HepG2 (cell line): ENCODE results near the gene PRSS1. TPM values are rescaled to one million over a fixed set of nuclear protein-coding genes. Genes with fewer than 3 reads are reported as not detected.

Experiments
- ATAC-seq: fragments of 200-7000 bp; cut with Tn5 transposase; 3 replicates; pipeline ENCODE4 v1.9.1; 2020; ENCODE audit warnings: mild to moderate bottlenecking, moderate library complexity
- BruUV-seq: library from RNA; stranded (reverse); fragments of 400-500 nt; replicated peaks from 2 replicates; lab custom pipeline; 2021; lab: Mats Ljungman, UMichigan
- CTCF ChIA-PET: fragments of 300-600 bp; formaldehyde crosslinking; extraction: SDS; loops from one replicate; lab custom pipeline; 2021; ENCODE audit warnings: low total read pairs, inconsistent platforms, low intra/inter-chr PET ratio; lab: Yijun Ruan, JAX
- POLR2A ChIA-PET: fragments of 350-600 bp; sonication (Branson Sonifier 250); formaldehyde crosslinking; loops from one replicate; lab custom pipeline; 2020; ENCODE audit warnings: antibody characterized with exemption, inconsistent platforms; lab: Yijun Ruan, JAX
- DNase-seq: peaks from one replicate; pipeline ENCODE4 v3.0.0-alpha.2; 2015; ENCODE audit warnings: low spot score
- FAIRE-seq: peaks from 3 replicates; lab custom pipeline; 2011; peaks lifted over from hg19 to GRCh38; lab: Jason Lieb, UNC
- H2AFZ ChIP-seq: one replicate; pipeline ENCODE4 v1.6.1; 2011; ENCODE audit warnings: low read length, inconsistent platforms
- H3K27ac ChIP-seq: fragments of 300-600 bp; 3 replicates; pipeline ENCODE4 v1.8.0; 2011; ENCODE audit warnings: mixed run types, mild to moderate bottlenecking, mixed read lengths, low read length, inconsistent platforms; ENCODE audit not compliant: insufficient read depth; ENCODE audit errors: extremely low read length
- H3K27me3 ChIP-seq, 2 experiments: fragments of 200-600 bp in 1 of 2; 2 replicates in 1 of 2; 3 replicates in 1 of 2; pipeline versions ENCODE4 v1.6.0 to v1.8.0; 2011; ENCODE audit warnings: low read length in 2 of 2, mild to moderate bottlenecking in 2 of 2, moderate library complexity in 2 of 2, inconsistent platforms in 1 of 2; ENCODE audit not compliant: insufficient read depth in 2 of 2, control insufficient read depth in 1 of 2
- H3K36me3 ChIP-seq, 2 experiments: fragments of 200-600 bp in 1 of 2; replicated peaks in 1 of 2; 2 replicates in 1 of 2; 3 replicates in 1 of 2; pipeline versions ENCODE4 v1.5.1 to v1.8.0; 2011; ENCODE audit warnings: low read length in 2 of 2, inconsistent platforms in 1 of 2; ENCODE audit not compliant: insufficient read depth in 2 of 2, control insufficient read depth in 1 of 2
- H3K4me1 ChIP-seq: 2 replicates; pipeline ENCODE4 v1.5.1; 2012; ENCODE audit warnings: low read length, inconsistent platforms; ENCODE audit not compliant: insufficient read depth
- H3K4me2 ChIP-seq: 2 replicates; pipeline ENCODE4 v1.6.0; 2011; ENCODE audit warnings: low read depth, low read length, inconsistent platforms
- H3K4me3 ChIP-seq, 3 experiments: fragments of 200-600 bp in 1 of 3; sonication (generic), shearing (Covaris generic) in 1 of 3; replicated peaks in 1 of 3; 2 replicates each; pipeline ENCODE4 v1.5.1; 2011 to 2016; ENCODE audit warnings: low read length in 3 of 3, inconsistent platforms in 2 of 3, low read depth in 2 of 3, mild to moderate bottlenecking in 2 of 3, control low read depth in 1 of 3, mixed read lengths in 1 of 3; ENCODE audit not compliant: insufficient read depth in 1 of 3
- H3K79me2 ChIP-seq: one replicate; pipeline ENCODE4 v1.6.1; 2011; ENCODE audit warnings: low read length, inconsistent platforms; ENCODE audit not compliant: insufficient read depth
- H3K9ac ChIP-seq: 2 replicates; pipeline ENCODE4 v1.6.0; 2011; ENCODE audit warnings: mild to moderate bottlenecking, low read depth, low read length, inconsistent platforms; ENCODE audit not compliant: insufficient read depth
- H3K9me3 ChIP-seq: 2 replicates; pipeline ENCODE4 v1.5.1; 2012; ENCODE audit warnings: mild to moderate bottlenecking, low read length
- H4K20me1 ChIP-seq: 2 replicates; pipeline ENCODE4 v1.6.0; 2011; ENCODE audit warnings: inconsistent platforms, mild to moderate bottlenecking, low read length, moderate library complexity; ENCODE audit not compliant: insufficient read depth
- CTCF ChIP-seq: sonication (generic); formaldehyde crosslinking; IDR thresholded peaks from 2 replicates; pipeline ENCODE4 v1.5.0; 2020; ENCODE audit warnings: mild to moderate bottlenecking, missing genetic modification reagents, moderate library complexity
- EP300 ChIP-seq, 3 experiments: sonication (generic) in 1 of 3; formaldehyde crosslinking in 1 of 3; IDR thresholded peaks; 2 replicates each; pipeline versions ENCODE4 v1.5.1 to v1.6.1; 2011 to 2020; ENCODE audit warnings: low read depth in 2 of 3, low read length in 2 of 3, borderline replicate concordance in 1 of 3, improper control_type of control experiment in 1 of 3, mild to moderate bottlenecking in 1 of 3, missing genetic modification reagents in 1 of 3, moderate library complexity in 1 of 3
- GATA4 ChIP-seq: sonication (generic); IDR thresholded peaks from 2 replicates; pipeline ENCODE4 v1.6.1; 2016; ENCODE audit warnings: antibody characterized with exemption, low read depth, borderline replicate concordance
- HNF1A ChIP-seq, 2 experiments: sonication (generic) in 1 of 2; formaldehyde crosslinking in 1 of 2; IDR thresholded peaks; 2 replicates each; pipeline versions ENCODE4 v1.4.0 to v1.6.1; 2016 to 2020; ENCODE audit warnings: borderline replicate concordance in 1 of 2, low read depth in 1 of 2, mild to moderate bottlenecking in 1 of 2, missing genetic modification reagents in 1 of 2
- IKZF5 ChIP-seq: IDR thresholded peaks from 2 replicates; pipeline ENCODE4 v1.6.1; 2018; ENCODE audit warnings: missing genetic modification reagents, mild to moderate bottlenecking, missing compliant biosample characterization
- MAZ ChIP-seq, 2 experiments: sonication (generic) in 1 of 2; formaldehyde crosslinking in 1 of 2; IDR thresholded peaks; 2 replicates each; pipeline versions ENCODE4 v1.5.0 to v1.6.1; 2012 to 2020; ENCODE audit warnings: low read depth in 2 of 2, mild to moderate bottlenecking in 2 of 2, borderline replicate concordance in 1 of 2, improper control_type of control experiment in 1 of 2, low read length in 1 of 2, missing genetic modification reagents in 1 of 2, moderate library complexity in 1 of 2
- SMC3 ChIP-seq: IDR thresholded peaks from 2 replicates; pipeline ENCODE4 v1.6.1; 2011; ENCODE audit warnings: low read length, improper control_type of control experiment
- STAG1 ChIP-seq: sonication (generic); formaldehyde crosslinking; IDR thresholded peaks from 2 replicates; pipeline ENCODE4 v1.4.0; 2020; ENCODE audit warnings: missing genetic modification reagents
- THRA ChIP-seq: sonication (generic); formaldehyde crosslinking; IDR thresholded peaks from 2 replicates; pipeline ENCODE4 v1.4.0; 2020; ENCODE audit warnings: missing genetic modification reagents, borderline replicate concordance
- ZNF547 ChIP-seq: sonication (generic); formaldehyde crosslinking; IDR thresholded peaks from 2 replicates; pipeline ENCODE4 v1.5.1; 2020; ENCODE audit warnings: mild to moderate bottlenecking, missing genetic modification reagents
- ZSCAN31 ChIP-seq: sonication (generic); formaldehyde crosslinking; IDR thresholded peaks from 2 replicates; pipeline ENCODE4 v1.5.0; 2020; ENCODE audit warnings: low read depth, mild to moderate bottlenecking, missing genetic modification reagents
- WGBS: methylation state at CpG from one replicate; pipeline ENCODE4 v1.1.6; 2017; ENCODE audit warnings: low lambda C conversion rate; 5-methylcytosine and 5-hydroxymethylcytosine counted together
- in situ Hi-C: cut with HindIII; loops from 2 replicates; pipeline ENCODE4 v1.10.0; 2017; ENCODE audit warnings: low pct_unique_long_range_greater_than_20kb; ENCODE audit not compliant: extremely low pct_ligation_motif_present
- intact Hi-C: fragments of 100-400 bp; cut with micrococcal nuclease; formaldehyde crosslinking; loops from one replicate; pipeline ENCODE4 v1.10.0; 2022; ENCODE audit not compliant: unreplicated experiment
- polyA plus RNA-seq, 8 experiments: library from polyadenylated mRNA; depleted of rRNA in 3 of 8; stranded (reverse) in 7 of 8; unstranded in 1 of 8; fragments of >200 nt; fragmentation: Illumina TruSeq in 4 of 8; extraction: Trizol in 4 of 8; gene quantifications; 2 replicates each; pipeline versions ENCODE4 v1.2.1 to v1.2.3, GENCODE V29; 2011 to 2016; ENCODE audit warnings: low read depth in 4 of 8, missing spikeins in 1 of 8, mixed read lengths in 1 of 8; ENCODE audit not compliant: insufficient read depth in 1 of 8
- total RNA-seq, 5 experiments: library from RNA; depleted of rRNA; stranded (reverse); fragments of >200 nt; fragmentation: Illumina TruSeq; extraction: Trizol; gene quantifications; 2 replicates each; pipeline ENCODE4 v1.2.3, GENCODE V29; 2016; ENCODE audit warnings: low read depth in 1 of 5

PRSS1 gene
- total and polyA plus RNA-seq, 2 of the 13 experiments (the other 11 are each of a cell fraction or from before 2014, with no cell fraction given) = not detected

- BruUV-seq = no TSS peak
- Histone ChIP-seq H3K4me3 (no peak overlapping the region), H3K9ac (no peak overlapping the region), H3K9me3 (no peaks in the 10 kb centered on the region), H3K27ac (no peak overlapping the region), H4K20me1 (no peaks in the 10 kb centered on the region), H2AFZ (no peak overlapping the region), H3K36me3 (no peaks in the 10 kb centered on the region), H3K4me1 (no peaks in the 10 kb centered on the region), H3K4me2 (peak overlapping the region; percentile 23; the same call in 1 of the 2 replicates), H3K79me2 (no peaks in the 10 kb centered on the region), H3K27me3 (peaks cover 0 to 10% of the 10 kb centered on the region in 2 experiments; a peak in 3 of 5 replicates)
- intact Hi-C loops (loop anchor here (1.0 kb wide), 3 partner anchors 71 to 179 kb away; no protein-coding TSS in a partner anchor), in situ Hi-C loops (loop anchor here (5.0 kb wide), 1 partner anchor 151 kb away; no protein-coding TSS in a partner anchor)
- DNase-seq (peak; percentile 83), ATAC-seq (peak; percentile 93), FAIRE-seq (peak; percentile 70)
- 25% methylated on average over 25 of the region's 32 CpGs for WGBS
- POLR2A ChIA-PET = no interaction called here
- CTCF ChIA-PET = interaction anchor here (0.6 to 2.1 kb wide), 7 partner anchors 70 to 249 kb away, joined by 3 to 30 read pairs (median 10); no protein-coding TSS in a partner anchor
- TF ChIP-seq THRA (CRISPR knock-in tag) (no peak), GATA4 (no peak), STAG1 (CRISPR knock-in tag) (peak; percentile 84), ZSCAN31 (CRISPR knock-in tag) (no peak), IKZF5 (no peak), CTCF (peak; percentile 91), HNF1A (IDR thresholded peaks at IDR 0.05; ENCODE audit: low read depth) (no peak), HNF1A (CRISPR knock-in tag; IDR thresholded peaks at IDR 0.05; ENCODE audit: borderline replicate concordance) (no peak), MAZ (IDR thresholded peaks at IDR 0.05; ENCODE audit: borderline replicate concordance, low read depth, low read length) (peak; percentile 72; the same call in 1 of the 2 replicates), MAZ (CRISPR knock-in tag; IDR thresholded peaks at IDR 0.05; ENCODE audit: low read depth) (no peak), ZNF547 (CRISPR knock-in tag) (no peak), EP300 (IDR thresholded peaks at IDR 0.05; ENCODE audit: low read depth in 2 of 2, low read length in 2 of 2) (no peak), EP300 (CRISPR knock-in tag; IDR thresholded peaks at IDR 0.05; ENCODE audit: borderline replicate concordance) (no peak), SMC3 (peak; percentile 85)
Measured at GRCh38 chr7:142782922-142783900, 33.9 kb downstream of the PRSS1 start.
